ENCODE results near the gene TTC12.

The TTC12 gene

GRCh38 chr11:113314389-113315301 is at the start of gene TTC12:
Gene TTC12 (plus strand): TSS chr11:113314583. CDS start chr11:113316258, 1,675 bp downstream.
- peak; percentile 96 for DNase-seq

GRCh38 chr11:113265362-113265761 is 49.0 kb upstream of the TTC12 start:
- DNase-seq = no peak

GRCh38 chr11:113267493-113267892 is 46.9 kb upstream of the TTC12 start:
- no peak for DNase-seq

- no peak for DNase-seq
These were observed 45.3 kb upstream of the TTC12 start for GRCh38 chr11:113269096-113269495.

GRCh38 chr11:113269636-113270035 is 44.7 kb upstream of the TTC12 start:
- no peak for DNase-seq

- no peak for DNase-seq
These were observed 44.3 kb upstream of the TTC12 start for GRCh38 chr11:113270080-113270479.

GRCh38 chr11:113271551-113272245 is 42.7 kb upstream of the TTC12 start:
- no peak for DNase-seq

GRCh38 chr11:113272281-113272680 is 42.1 kb upstream of the TTC12 start:
- DNase-seq = no peak

- DNase-seq = no peak
These were observed 41.3 kb upstream of the TTC12 start for GRCh38 chr11:113272927-113273615.

GRCh38 chr11:113273720-113274119 is 40.7 kb upstream of the TTC12 start:
- no peak for DNase-seq

GRCh38 chr11:113274713-113275582 is 39.4 kb upstream of the TTC12 start:
- no peak for DNase-seq

- DNase-seq = no peak
These were observed 38.8 kb upstream of the TTC12 start for GRCh38 chr11:113275602-113276001.

- DNase-seq = no peak
These were observed 37.9 kb upstream of the TTC12 start for GRCh38 chr11:113276466-113276865.

GRCh38 chr11:113277907-113278306 is 36.5 kb upstream of the TTC12 start:
- DNase-seq = no peak

- DNase-seq = no peak
These were observed 35.9 kb upstream of the TTC12 start for GRCh38 chr11:113278481-113278880.

- DNase-seq = no peak
These were observed 35.5 kb upstream of the TTC12 start for GRCh38 chr11:113278925-113279324.

- DNase-seq = no peak
These were observed 34.8 kb upstream of the TTC12 start for GRCh38 chr11:113279591-113279990.

GRCh38 chr11:113281052-113281725 is 33.2 kb upstream of the TTC12 start:
- DNase-seq = no peak

GRCh38 chr11:113282898-113283437 is 31.4 kb upstream of the TTC12 start:
- no peak for DNase-seq

GRCh38 chr11:113283881-113284280 is 30.5 kb upstream of the TTC12 start:
- no peak for DNase-seq

- no peak for DNase-seq
These were observed 28.4 kb upstream of the TTC12 start for GRCh38 chr11:113286009-113286408.
